HG03025 (cell line): ENCODE results near the gene SMURF1.

Experiments
- ATAC-seq: cut with Tn5 transposase; IDR thresholded peaks from one replicate; pipeline ENCODE4 v1.9.1; 2021; ENCODE audit warnings: mild to moderate bottlenecking, moderate library complexity; ENCODE audit not compliant: unreplicated experiment, low FRiP score

Gene SMURF1

GRCh38 chr7:99142727-99143520 is 984 bp downstream of the SMURF1 start:
- no peak for ATAC-seq

- no peak for ATAC-seq
These were observed 1.8 kb downstream of the SMURF1 start for GRCh38 chr7:99141841-99142726.

- ATAC-seq = no peak
These were observed 2.6 kb downstream of the SMURF1 start for GRCh38 chr7:99141334-99141733.

DNA sequence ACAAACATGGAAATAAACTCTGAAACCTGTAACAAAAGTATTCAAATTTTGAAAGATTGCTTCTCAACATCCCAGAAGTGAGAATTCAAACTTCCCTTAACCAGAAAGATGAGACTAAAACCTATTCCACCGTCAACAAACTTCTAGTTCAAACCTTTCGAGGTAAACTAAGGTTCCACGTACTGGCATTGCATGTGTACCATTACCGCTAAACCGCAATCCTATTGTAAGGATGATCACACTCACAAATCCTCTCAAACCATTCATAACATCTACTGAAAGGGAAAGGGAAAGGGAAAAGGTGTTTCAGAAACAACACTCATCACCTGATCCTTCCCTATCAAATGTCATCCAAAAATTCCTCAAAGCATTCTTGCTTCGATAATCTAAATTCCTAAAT is 3.1 kb downstream of the SMURF1 start:
- ATAC-seq = no peak

GRCh38 chr7:99139036-99139435 is 4.9 kb downstream of the SMURF1 start:
- ATAC-seq = no peak

DNA sequence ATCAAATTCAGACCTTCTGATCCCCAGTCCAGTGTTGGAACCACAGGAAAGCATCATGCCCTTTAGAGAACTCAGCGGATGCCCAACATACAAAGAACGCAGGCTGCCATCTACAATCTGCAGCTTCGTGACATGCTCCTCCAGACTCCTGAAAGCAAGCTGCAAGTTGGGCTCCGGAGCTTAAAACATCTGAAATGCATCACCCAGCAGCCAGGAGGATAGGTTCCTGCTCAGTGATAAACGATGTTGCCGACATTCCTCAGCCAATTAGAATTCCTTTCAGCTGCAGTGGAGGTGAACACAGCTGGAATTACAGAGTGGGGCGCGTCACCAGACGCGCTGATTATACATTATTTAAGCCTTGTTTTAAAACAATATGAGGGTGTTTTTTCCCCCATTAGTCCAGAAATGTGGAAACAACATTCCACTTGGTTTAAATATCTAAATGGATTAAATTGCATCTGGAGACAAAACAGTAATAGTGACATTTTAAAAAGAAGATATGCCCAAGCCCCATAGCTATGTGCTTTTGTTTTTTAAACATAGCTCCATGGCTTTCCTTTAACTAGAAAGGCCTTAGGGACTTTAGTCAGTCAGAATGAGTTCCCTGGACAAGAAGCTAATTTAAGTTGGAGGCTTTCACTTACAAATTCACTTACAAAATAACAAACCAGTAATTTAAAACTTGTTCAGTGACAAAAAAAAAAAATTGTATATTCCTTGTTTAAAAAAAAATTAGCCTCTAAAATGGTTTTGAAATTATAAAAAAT is 6.3 kb downstream of the SMURF1 start:
- no peak for ATAC-seq

GRCh38 chr7:99135938-99136337 is 8.0 kb downstream of the SMURF1 start:
- no peak for ATAC-seq

DNA sequence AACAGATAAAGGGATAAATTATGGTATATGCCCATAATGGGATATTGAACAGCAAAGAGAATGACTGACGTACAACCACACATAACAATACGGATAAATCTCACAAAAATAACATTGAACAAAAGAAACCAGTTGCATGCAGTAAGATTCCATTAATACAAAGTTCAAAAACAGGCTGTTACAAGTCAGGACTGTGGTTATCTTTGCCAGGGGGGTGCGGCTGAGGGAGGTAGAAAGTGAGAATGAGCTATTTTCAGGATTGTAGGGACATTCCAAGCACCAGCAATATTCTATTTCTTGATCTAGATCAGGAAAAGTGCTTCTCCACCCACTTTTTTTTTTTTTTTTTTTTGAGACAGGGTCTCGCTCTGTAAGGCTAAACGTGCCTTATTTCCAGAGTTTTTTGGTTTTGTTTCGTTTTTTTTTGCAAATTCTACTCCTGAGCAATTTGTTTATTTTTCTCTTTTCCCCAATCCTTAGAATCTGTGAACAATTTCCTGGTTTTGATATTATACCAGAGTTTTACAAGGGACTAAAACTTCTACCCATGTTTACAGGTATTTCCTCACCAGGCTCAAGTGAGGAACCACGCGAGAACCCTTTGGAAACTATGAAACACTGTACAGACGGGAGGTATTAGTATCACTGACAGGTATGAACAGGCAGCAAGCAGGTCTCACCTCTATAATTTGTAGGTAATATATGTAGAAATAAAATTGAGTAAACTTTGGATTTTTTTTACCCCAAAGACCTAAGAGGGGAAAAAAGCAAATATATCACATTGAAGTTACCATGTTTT is 9.9 kb downstream of the SMURF1 start:
- no peak for ATAC-seq

GRCh38 chr7:99132595-99133321 is 11.2 kb downstream of the SMURF1 start:
- no peak for ATAC-seq

DNA sequence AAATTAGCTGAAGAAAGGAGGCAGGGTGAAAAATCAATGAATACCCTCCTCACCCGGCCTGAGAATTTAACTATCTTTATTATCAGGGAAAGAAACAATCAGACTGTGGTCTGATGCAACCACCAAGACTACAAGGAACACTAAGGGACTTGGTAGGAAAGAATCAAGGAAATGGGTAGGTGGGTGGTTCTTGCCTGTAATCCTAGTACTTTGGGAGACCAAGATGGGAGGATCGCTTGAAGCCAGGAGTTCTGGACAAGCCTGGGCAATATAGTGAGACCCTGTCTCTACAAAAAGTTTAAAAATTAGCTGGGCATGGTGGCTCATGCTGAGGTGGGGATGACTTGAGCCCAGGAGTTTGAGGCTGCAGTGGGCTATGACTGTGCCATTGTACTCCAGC is 12.6 kb downstream of the SMURF1 start:
- no peak for ATAC-seq

DNA sequence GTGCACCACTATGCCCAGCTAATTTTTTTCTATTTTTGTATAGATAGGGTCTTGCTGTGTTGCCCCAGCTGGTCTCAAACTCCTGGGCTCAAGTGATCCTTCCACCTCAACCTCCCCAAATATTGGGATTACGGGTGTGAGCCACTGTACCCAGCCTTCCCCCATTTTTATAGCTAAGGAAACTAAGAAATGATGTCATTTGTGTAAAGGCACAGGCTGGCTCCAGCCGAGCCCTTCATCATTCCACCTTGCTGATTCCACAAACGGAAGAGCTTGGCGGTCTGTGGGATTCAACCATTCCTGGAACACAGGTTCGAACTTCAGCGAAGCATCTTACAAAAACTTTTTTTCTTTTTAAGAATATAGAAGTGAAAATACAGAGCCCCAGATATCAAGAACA is 14.4 kb downstream of the SMURF1 start:
- ATAC-seq = no peak

DNA sequence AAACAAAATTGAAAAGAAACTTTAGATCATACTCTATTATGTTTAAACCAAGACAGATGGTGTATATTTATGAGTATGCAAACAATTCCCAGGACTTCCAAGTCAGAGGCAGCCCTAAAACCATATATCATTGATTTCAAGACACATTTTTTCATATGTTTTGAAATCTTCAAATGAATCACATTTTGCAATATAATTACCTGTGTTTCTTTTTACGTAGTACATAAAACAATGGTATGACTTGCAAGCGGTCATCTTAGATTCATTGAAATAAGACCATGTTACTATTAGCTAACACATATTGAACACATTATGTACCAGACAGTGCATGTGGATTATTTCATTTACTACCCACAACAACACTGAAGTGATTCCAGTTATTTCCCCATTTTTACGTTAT is 14.9 kb downstream of the SMURF1 start:
- ATAC-seq = no peak

GRCh38 chr7:99128076-99128950 is 15.6 kb downstream of the SMURF1 start:
- no peak for ATAC-seq

GRCh38 chr7:99127636-99128035 is 16.3 kb downstream of the SMURF1 start:
- ATAC-seq = no peak

GRCh38 chr7:99126921-99127553 is 16.9 kb downstream of the SMURF1 start:
- no peak for ATAC-seq

- ATAC-seq = no peak
These were observed 18.4 kb downstream of the SMURF1 start for GRCh38 chr7:99125505-99125865.

- no peak for ATAC-seq
These were observed 19.0 kb downstream of the SMURF1 start for GRCh38 chr7:99124751-99125504.
